GM19025 (cell line): ENCODE data around the gene C5orf15.

Experiments used
- ATAC-seq: cut with Tn5 transposase; IDR thresholded peaks from one replicate; pipeline ENCODE4 v1.9.1; 2021; ENCODE audit warnings: mild to moderate bottlenecking, low read depth, moderate library complexity; ENCODE audit not compliant: unreplicated experiment

The C5orf15 gene

DNA sequence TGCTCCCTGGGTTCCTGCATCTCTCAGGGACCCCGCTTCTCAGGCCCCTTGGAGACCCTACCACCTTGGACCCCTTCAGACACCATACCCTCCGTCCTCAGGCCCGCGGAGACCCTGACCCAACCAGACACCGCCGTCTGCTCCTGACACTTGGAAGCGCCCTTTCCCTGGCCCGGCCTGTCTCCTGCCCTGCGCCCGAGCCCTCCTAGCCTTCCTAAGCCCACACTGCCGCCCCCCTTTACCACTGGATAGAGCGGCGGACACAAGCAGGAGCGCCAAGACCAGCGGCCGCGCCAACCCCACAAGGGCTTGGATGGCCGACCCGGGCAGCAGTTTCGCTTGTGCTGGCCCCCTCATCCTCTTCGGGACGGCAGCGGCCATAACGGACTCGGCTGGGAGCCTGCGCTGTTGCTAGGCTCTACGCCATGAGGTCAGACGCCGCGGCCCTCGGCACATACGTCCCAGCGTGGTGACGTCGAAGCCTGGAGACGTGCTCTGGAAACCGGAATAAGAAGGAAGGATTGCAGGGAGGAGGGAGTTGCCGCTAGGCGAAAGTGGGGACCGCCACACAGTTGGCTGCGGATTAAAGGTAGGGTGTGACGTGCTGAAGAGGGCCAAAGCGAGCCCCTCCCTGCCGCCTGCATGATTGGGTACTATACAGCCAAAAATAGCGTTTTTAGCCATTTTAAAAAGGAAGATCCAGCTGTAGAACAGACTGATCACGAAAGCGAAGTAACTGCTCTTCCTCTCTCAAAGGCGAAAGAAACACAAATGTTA is at the start of gene C5orf15:
Gene C5orf15, minus strand, starts transcription at position 422 of the 777 bp plus-strand sequence. Its CDS starts 41 bp downstream, at position 381.
- peak; percentile 94 for ATAC-seq

GRCh38 chr5:134008266-134008749 is 39.9 kb upstream of the C5orf15 start:
- ATAC-seq, result no peak

GRCh38 chr5:134007581-134008265 is 39.3 kb upstream of the C5orf15 start:
- ATAC-seq, result no peak

GRCh38 chr5:134006115-134006514 is 37.7 kb upstream of the C5orf15 start:
- ATAC-seq, result no peak

GRCh38 chr5:134005417-134006061 is 37.1 kb upstream of the C5orf15 start:
- ATAC-seq, result no peak

- ATAC-seq, result peak; percentile 72
These were observed 36.4 kb upstream of the C5orf15 start, which contains the start of gene VDAC1 for GRCh38 chr5:134004626-134005416. VDAC1 (minus strand) TSS chr5:134004975; CDS start chr5:133993012, 11,963 bp downstream.

DNA sequence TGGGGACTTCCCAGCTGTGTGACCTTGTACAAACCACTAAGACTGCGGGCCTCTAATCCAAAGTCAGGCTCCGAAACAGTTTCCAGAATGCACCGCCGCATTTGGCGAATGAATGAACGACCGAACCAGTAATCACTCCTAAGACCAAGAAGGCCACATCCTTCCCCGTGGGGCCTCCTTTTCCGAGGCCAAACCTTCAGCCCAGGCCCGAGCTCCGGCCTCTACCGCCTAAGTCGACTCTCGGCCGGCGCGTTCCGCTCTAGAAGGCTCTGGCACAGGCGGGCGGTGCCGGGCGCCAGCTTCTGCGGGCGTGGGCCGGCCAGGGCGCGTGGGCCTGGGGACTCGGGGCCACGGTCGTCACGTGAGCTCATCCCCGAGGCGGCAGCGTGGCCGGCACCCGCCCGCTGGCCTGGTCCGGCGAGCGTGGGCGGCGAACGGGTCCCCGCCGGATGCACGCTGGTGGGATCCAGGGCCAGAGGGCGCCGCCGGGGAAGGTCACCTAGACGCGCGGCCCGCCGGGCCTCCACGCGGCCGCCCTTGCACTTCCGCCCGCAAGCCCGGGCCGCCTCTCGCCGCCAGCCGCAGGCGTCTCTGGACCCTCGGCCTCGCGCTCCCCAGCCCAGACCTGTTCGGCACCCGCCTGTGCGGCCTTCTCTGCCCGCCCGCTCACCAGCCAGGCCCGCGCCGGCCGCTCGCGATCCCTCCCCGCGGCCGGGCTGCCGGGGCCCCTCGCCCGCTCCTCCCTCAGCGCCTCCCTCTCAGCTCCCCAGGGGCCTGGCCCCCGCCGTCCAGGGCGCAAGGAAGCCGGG is 35.6 kb upstream of the C5orf15 start:
- ATAC-seq, result peak; percentile 37

GRCh38 chr5:134003064-134003816 is 34.8 kb upstream of the C5orf15 start:
- no peak for ATAC-seq

GRCh38 chr5:134001938-134002731 is 33.7 kb upstream of the C5orf15 start:
- ATAC-seq, result no peak

GRCh38 chr5:134000696-134001453 is 32.5 kb upstream of the C5orf15 start:
- no peak for ATAC-seq

DNA sequence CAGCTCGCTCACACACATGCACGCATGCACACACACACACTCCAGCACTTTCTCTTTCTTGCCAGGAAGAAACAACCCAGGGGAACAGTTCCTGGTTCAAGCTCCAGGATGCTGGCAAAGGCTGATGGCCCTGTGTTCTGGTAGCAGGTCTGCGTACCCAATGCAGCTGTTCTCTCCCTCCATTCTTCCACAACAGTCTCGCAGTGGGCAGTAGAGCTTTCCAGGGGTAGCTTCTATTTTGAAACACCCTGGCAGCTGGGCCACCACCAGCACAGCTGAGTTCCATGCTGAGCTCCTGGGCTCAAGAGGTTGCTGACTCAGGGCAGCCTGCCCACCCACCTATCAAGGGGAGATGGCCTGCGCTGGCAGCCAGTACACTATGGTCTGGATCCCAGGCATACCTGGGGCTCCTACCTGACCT is 31.7 kb upstream of the C5orf15 start:
- no peak for ATAC-seq

DNA sequence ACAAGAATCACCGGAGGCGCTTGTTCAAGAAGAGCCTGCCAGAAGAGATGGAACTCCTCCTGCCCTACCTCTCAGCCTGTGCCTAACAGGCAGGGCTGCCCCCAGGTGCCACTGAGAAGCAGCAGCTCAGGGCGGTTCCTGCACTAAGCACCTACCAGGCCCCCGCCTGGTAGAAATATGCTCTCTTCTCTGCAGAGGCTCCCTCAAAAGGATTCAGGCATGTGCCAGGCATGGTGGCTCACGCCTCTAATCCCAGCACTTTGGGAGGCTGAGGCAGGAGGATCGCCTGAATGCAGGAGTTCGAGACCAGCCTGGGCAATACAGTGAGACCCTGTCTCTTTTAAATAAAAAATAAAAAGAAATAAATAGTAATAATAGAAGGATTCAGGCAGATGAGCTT is 30.4 kb upstream of the C5orf15 start:
- ATAC-seq, result no peak

GRCh38 chr5:133998042-133998441 is 29.6 kb upstream of the C5orf15 start:
- ATAC-seq, result no peak

GRCh38 chr5:133996683-133997252 is 28.3 kb upstream of the C5orf15 start:
- no peak for ATAC-seq

- no peak for ATAC-seq
These were observed 27.6 kb upstream of the C5orf15 start for GRCh38 chr5:133995883-133996563.

GRCh38 chr5:133995341-133995740 is 26.9 kb upstream of the C5orf15 start:
- ATAC-seq, result no peak
